ENCODE measurements around the gene TIMM13.

The TIMM13 gene

DNA sequence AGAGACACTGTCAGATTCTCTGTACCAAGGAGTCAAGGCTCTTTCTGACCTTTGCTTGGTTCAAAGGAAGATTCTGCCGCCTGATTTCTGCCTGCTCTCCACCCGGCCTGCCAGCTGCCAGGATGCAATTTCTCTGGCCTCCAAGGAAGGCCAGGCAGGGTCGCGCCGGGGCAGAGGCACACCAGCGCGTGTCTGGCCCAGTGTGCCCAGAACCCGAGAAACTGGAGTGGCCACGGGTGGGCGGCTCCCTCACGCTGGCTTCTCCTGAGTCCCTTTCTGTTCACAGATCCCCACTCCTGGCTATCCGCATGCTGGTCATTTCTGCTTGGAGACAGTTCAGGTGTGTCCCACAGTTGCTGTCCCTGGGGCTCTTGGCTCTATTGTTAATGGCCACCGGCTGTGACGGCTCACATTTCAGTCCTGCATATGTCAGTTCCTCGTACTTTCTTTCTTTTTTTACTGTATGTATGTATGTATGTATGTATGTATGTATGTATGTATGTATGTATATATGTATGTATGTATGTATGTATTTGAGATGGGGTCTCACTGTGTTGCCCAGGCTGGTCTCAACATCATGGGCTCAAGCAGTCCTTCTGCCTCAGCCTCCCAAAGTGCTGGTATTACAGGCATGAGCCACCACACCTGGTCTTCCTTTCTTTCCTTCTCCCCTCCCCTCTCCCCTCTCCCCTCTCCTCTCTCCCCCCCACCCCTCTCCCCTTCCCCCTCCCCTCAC is 50.4 kb downstream of the TIMM13 start:
- no peak for DNase-seq

Data from stimulated activated CD4-positive, alpha-beta T cell treated with anti-CD3 and anti-CD28 coated beads, Interleukin-12 subunit alpha, Interleukin-12 subunit beta, amount 100 ng/mL, for 4 hours (primary cell).